ENCODE results near the gene FCRL5.

The FCRL5 gene

DNA sequence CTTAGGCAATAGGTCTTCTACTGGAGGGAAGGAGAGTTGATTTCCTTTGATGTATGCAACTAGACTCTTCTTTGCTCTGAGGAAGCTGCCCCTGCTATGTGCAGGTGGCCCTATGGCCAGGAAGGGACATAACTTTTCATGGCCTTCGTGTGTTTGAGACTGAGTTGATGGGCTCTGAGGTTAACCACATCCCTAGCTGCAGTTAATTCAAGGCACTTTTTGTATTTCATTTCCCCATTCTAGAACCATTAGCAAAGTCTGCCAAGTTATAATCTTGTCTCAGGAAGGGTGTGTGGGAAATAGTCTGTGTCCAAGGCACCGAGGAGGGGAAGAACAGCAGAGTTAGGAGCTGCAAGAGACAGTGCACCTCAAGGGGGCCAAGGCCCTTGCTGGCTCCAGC is 43.0 kb upstream of the FCRL5 start:
- Histone ChIP-seq H3K9ac (ENCODE audit: low read length) (no peak overlapping the region), H2BK120ac (ENCODE audit: low read depth, low read length) (no peak overlapping the region), H3K18ac (ENCODE audit: low read depth in 1 of 2, low read length in 2 of 2) (no peak overlapping the region), H2AFZ (ENCODE audit: low read depth, low read length) (no peak overlapping the region), H3K9me3 (ENCODE audit: control insufficient read depth, low read length) (no peaks in the 10 kb centered on the region), H2BK12ac (ENCODE audit: low read length in 2 of 2) (no peak overlapping the region), H2AK5ac (ENCODE audit: low read length, severe bottlenecking) (no peak overlapping the region), H3K4ac (ENCODE audit: low read depth in 1 of 2, low read length in 2 of 2) (no peak overlapping the region), H3K27me3 (ENCODE audit: control insufficient read depth in 1 of 2, insufficient read depth in 1 of 2, low read length in 2 of 2) (peaks cover 0 to 2% of the 10 kb centered on the region in 2 experiments), H3K4me3 (ENCODE audit: insufficient read depth in 1 of 2, low read depth in 1 of 2, low read length in 2 of 2) (no peak overlapping the region), H3K23ac (ENCODE audit: low read length in 2 of 2) (no peak overlapping the region), H4K8ac (ENCODE audit: low read length) (no peak overlapping the region), H3K4me2 (ENCODE audit: low read length, poor library complexity, severe bottlenecking) (no peak overlapping the region), H2BK15ac (ENCODE audit: low read depth, poor library complexity, severe bottlenecking) (no peak overlapping the region), H3K4me1 (ENCODE audit: control insufficient read depth, insufficient read depth, low read depth, low read length) (no peaks in the 10 kb centered on the region), H4K91ac (ENCODE audit: low read length) (no peak overlapping the region), H3K79me1 (replicated peaks; ENCODE audit: low read length, poor library complexity, severe bottlenecking) (no peaks in the 10 kb centered on the region), H3K27ac (ENCODE audit: low read length, poor library complexity, severe bottlenecking) (no peak overlapping the region), H3K36me3 (ENCODE audit: control insufficient read depth in 1 of 2, insufficient read depth in 2 of 2, low read depth in 1 of 2, low read length in 2 of 2) (no peaks in the 10 kb centered on the region), H2BK5ac (ENCODE audit: low read depth, low read length, poor library complexity, severe bottlenecking) (no peak overlapping the region), H3K14ac (ENCODE audit: low read length in 2 of 2) (no peak overlapping the region)
- WGBS, result 51% methylated on average over 1 of the region's 2 CpGs
- no peak for DNase-seq

DNA sequence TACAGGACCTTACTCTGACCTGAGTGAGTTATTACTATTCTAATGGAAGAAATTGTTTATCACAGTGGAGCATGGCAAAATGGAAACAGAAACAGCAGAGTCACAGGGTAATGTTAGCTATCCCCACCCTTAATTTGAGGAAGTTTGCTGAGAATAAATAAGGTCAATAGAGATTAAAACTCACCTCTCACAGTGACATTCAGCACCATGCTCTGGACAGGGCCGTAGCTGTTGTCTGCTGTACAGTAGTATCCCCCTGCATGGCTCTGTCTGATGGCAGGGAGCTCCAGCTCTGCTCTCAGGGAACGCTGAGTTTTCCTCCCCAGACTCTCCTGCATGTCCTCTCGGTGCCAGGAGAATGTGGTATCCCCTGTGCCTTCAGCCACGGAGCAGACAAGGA is 33.7 kb upstream of the FCRL5 start:
- Histone ChIP-seq H3K23ac (ENCODE audit: low read length in 2 of 2) (no peak overlapping the region), H2BK5ac (ENCODE audit: low read depth, low read length, poor library complexity, severe bottlenecking) (no peak overlapping the region), H3K4me1 (ENCODE audit: control insufficient read depth, insufficient read depth, low read depth, low read length) (no peaks in the 10 kb centered on the region), H3K27ac (ENCODE audit: low read length, poor library complexity, severe bottlenecking) (no peak overlapping the region), H3K4me3 (ENCODE audit: insufficient read depth in 1 of 2, low read depth in 1 of 2, low read length in 2 of 2) (no peak overlapping the region), H3K79me1 (replicated peaks; ENCODE audit: low read length, poor library complexity, severe bottlenecking) (no peaks in the 10 kb centered on the region), H2AK5ac (ENCODE audit: low read length, severe bottlenecking) (no peak overlapping the region), H3K36me3 (ENCODE audit: control insufficient read depth in 1 of 2, insufficient read depth in 2 of 2, low read depth in 1 of 2, low read length in 2 of 2) (no peaks in the 10 kb centered on the region), H3K14ac (ENCODE audit: low read length in 2 of 2) (no peak overlapping the region), H4K8ac (ENCODE audit: low read length) (no peak overlapping the region), H2BK12ac (ENCODE audit: low read length in 2 of 2) (no peak overlapping the region), H2BK15ac (ENCODE audit: low read depth, poor library complexity, severe bottlenecking) (no peak overlapping the region), H2BK120ac (ENCODE audit: low read depth, low read length) (no peak overlapping the region), H3K9ac (ENCODE audit: low read length) (no peak overlapping the region), H3K9me3 (ENCODE audit: control insufficient read depth, low read length) (peaks cover 6% of the 10 kb centered on the region), H2AFZ (ENCODE audit: low read depth, low read length) (no peak overlapping the region), H3K27me3 (ENCODE audit: control insufficient read depth in 1 of 2, insufficient read depth in 1 of 2, low read length in 2 of 2) (peaks cover 10 to 29% of the 10 kb centered on the region in 2 experiments), H3K4ac (ENCODE audit: low read depth in 1 of 2, low read length in 2 of 2) (no peak overlapping the region), H4K91ac (ENCODE audit: low read length) (no peak overlapping the region), H3K18ac (ENCODE audit: low read depth in 1 of 2, low read length in 2 of 2) (no peak overlapping the region), H3K4me2 (ENCODE audit: low read length, poor library complexity, severe bottlenecking) (no peak overlapping the region)
- WGBS, result 46% methylated on average over 4 of the region's 4 CpGs
- DNase-seq, result no peak

GRCh38 chr1:157584503-157584902 is 32.2 kb upstream of the FCRL5 start:
- Histone ChIP-seq H3K9ac (ENCODE audit: low read length) (no peak overlapping the region), H4K91ac (ENCODE audit: low read length) (no peak overlapping the region), H2BK120ac (ENCODE audit: low read depth, low read length) (no peak overlapping the region), H3K4me3 (ENCODE audit: insufficient read depth in 1 of 2, low read depth in 1 of 2, low read length in 2 of 2) (no peak overlapping the region), H2AFZ (ENCODE audit: low read depth, low read length) (no peak overlapping the region), H3K4me1 (ENCODE audit: control insufficient read depth, insufficient read depth, low read depth, low read length) (no peaks in the 10 kb centered on the region), H3K18ac (ENCODE audit: low read depth in 1 of 2, low read length in 2 of 2) (no peak overlapping the region), H2BK12ac (ENCODE audit: low read length in 2 of 2) (no peak overlapping the region), H3K79me1 (replicated peaks; ENCODE audit: low read length, poor library complexity, severe bottlenecking) (no peaks in the 10 kb centered on the region), H3K9me3 (ENCODE audit: control insufficient read depth, low read length) (peaks cover 6% of the 10 kb centered on the region), H4K8ac (ENCODE audit: low read length) (no peak overlapping the region), H2BK15ac (ENCODE audit: low read depth, poor library complexity, severe bottlenecking) (no peak overlapping the region), H3K23ac (ENCODE audit: low read length in 2 of 2) (no peak overlapping the region), H2BK5ac (ENCODE audit: low read depth, low read length, poor library complexity, severe bottlenecking) (no peak overlapping the region), H3K27me3 (ENCODE audit: control insufficient read depth in 1 of 2, insufficient read depth in 1 of 2, low read length in 2 of 2) (peaks cover 10 to 29% of the 10 kb centered on the region in 2 experiments), H3K27ac (ENCODE audit: low read length, poor library complexity, severe bottlenecking) (no peak overlapping the region), H3K4ac (ENCODE audit: low read depth in 1 of 2, low read length in 2 of 2) (no peak overlapping the region), H3K14ac (ENCODE audit: low read length in 2 of 2) (no peak overlapping the region), H3K4me2 (ENCODE audit: low read length, poor library complexity, severe bottlenecking) (no peak overlapping the region), H2AK5ac (ENCODE audit: low read length, severe bottlenecking) (no peak overlapping the region), H3K36me3 (ENCODE audit: control insufficient read depth in 1 of 2, insufficient read depth in 2 of 2, low read depth in 1 of 2, low read length in 2 of 2) (no peaks in the 10 kb centered on the region)
- 84% methylated on average over 3 of the region's 3 CpGs for WGBS
- DNase-seq, result no peak

DNA sequence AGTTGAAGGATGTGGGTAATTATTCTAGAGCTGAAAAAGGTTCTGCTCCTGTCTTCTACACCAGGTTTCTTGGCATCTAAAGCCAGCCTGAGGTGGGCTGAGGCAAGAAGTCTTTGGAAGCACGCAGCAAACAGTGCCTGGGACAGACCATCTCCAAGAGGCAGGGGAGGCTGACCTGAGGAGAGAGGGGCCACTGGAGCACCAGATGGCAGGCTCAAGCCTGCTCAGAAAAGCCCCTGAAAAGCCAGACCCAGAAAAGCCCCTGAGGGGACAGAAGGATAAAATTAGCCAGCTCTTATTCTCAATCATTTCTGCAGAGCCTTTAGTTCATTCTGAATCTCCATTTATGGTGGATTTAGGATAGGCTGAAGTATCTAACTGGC is 28.5 kb upstream of the FCRL5 start:
- H3K23ac ChIP-seq (ENCODE audit: low read length in 2 of 2), result no peak overlapping the region
- no peak overlapping the region for H2AFZ ChIP-seq (ENCODE audit: low read depth, low read length)
- H3K27ac ChIP-seq (ENCODE audit: low read length, poor library complexity, severe bottlenecking), result no peak overlapping the region
- H3K18ac ChIP-seq (ENCODE audit: low read depth in 1 of 2, low read length in 2 of 2), result no peak overlapping the region
- H2BK5ac ChIP-seq (ENCODE audit: low read depth, low read length, poor library complexity, severe bottlenecking), result no peak overlapping the region
- H3K27me3 ChIP-seq (ENCODE audit: control insufficient read depth in 1 of 2, insufficient read depth in 1 of 2, low read length in 2 of 2), result peaks cover 5 to 26% of the 10 kb centered on the region in 2 experiments
- no peaks in the 10 kb centered on the region for H3K36me3 ChIP-seq (ENCODE audit: control insufficient read depth in 1 of 2, insufficient read depth in 2 of 2, low read depth in 1 of 2, low read length in 2 of 2)
- 68% methylated on average over 1 of the region's 1 CpG for WGBS
- H2AK5ac ChIP-seq (ENCODE audit: low read length, severe bottlenecking), result no peak overlapping the region
- no peak overlapping the region for H3K4me2 ChIP-seq (ENCODE audit: low read length, poor library complexity, severe bottlenecking)
- H2BK120ac ChIP-seq (ENCODE audit: low read depth, low read length), result no peak overlapping the region
- H4K91ac ChIP-seq (ENCODE audit: low read length), result no peak overlapping the region
- H3K79me1 ChIP-seq (replicated peaks; ENCODE audit: low read length, poor library complexity, severe bottlenecking), result no peaks in the 10 kb centered on the region
- H3K9me3 ChIP-seq (ENCODE audit: control insufficient read depth, low read length), result peaks cover 6% of the 10 kb centered on the region
- H2BK12ac ChIP-seq (ENCODE audit: low read length in 2 of 2), result no peak overlapping the region
- no peak overlapping the region for H3K4me3 ChIP-seq (ENCODE audit: insufficient read depth in 1 of 2, low read depth in 1 of 2, low read length in 2 of 2)
- H3K9ac ChIP-seq (ENCODE audit: low read length), result no peak overlapping the region
- H2BK15ac ChIP-seq (ENCODE audit: low read depth, poor library complexity, severe bottlenecking), result no peak overlapping the region
- H4K8ac ChIP-seq (ENCODE audit: low read length), result no peak overlapping the region
- no peak for DNase-seq
- H3K4me1 ChIP-seq (ENCODE audit: control insufficient read depth, insufficient read depth, low read depth, low read length), result no peaks in the 10 kb centered on the region
- no peak overlapping the region for H3K4ac ChIP-seq (ENCODE audit: low read depth in 1 of 2, low read length in 2 of 2)
- no peak overlapping the region for H3K14ac ChIP-seq (ENCODE audit: low read length in 2 of 2)

All from mesenchymal stem cell (in vitro differentiated cells and primary cell).